Fibroblast of the conjunctiva (primary cell): ENCODE data around the gene SMIM22.

Experiments
- DNase-seq: peaks from one replicate; pipeline ENCODE4 v3.0.0-alpha.2; 2010; ENCODE audit warnings: low read depth

Gene SMIM22

DNA sequence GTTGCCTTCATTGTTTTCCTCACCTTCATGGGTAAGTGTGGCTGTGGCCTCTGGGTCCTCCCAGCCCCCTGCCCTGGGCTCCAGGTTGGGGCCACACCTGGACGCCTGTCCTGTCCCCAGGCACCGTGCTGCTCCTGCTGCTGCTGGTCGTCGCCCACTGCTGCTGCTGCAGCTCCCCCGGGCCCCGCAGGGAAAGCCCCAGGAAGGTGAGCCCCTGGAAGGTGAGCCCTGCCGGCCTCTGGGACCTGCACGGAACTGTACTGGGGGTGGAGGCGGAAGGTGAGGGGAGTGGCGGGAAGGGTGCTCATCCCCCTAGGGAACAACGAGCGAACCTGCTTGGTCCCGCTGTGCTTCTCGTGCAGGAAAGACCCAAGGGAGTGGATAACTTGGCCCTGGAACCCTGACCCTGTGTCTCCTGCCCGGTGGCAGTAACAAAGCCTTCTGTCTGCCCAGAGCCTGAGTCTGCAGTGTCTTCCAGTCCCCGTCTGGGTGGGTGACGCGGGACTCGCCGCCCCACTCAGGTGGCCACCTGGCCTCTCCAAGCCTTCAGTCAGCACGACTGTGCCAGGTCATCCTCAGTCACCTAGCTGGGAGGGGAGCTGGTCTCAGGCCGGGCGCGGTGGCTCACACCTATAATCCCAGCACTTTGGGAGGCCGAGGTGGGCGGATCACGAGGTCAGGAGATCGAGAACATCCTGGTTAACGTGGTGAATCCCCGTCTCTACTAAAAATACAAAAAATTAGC is 831 bp downstream of the SMIM22 start:
- DNase-seq: no peak

DNA sequence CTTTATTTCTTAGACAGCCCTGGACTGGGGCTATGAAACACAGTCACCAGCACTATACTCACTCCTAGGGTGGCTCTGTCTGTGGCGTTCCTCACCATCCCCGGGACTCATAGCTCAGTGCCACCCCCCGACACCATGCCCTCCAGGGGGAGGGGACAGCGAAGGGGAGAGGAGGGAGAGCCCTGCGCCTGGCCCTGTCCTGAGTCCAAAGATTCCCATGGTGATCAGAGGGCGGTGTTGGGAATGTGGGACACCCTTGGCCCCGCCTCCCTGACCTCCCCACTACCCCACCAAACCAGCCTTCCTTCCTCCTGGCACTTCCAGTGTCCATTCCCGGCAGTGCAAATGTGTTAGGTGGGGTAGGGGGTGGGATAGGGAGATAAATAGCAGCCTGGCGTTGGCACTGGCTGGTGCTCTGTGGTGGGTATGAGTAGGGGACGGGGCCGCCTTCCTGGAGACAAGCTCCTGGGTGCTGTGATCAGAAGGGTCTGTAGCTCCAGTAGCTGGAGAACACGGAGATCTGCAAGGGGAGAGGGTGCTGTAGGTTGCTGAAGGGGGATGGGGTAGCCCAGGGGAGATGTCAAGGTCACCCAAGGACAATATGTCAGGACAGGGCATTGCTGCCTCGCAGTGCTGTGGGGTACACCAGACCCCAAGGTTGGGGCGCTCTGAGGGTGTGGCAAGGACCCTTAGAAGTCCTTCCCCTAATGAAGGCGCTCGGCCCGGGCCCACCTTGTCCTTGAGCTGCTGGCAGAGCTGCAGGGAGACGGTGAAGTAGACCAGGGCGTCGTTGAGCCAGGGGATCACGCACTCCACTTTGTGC is 2.0 kb downstream of the SMIM22 start:
- no peak for DNase-seq

DNA sequence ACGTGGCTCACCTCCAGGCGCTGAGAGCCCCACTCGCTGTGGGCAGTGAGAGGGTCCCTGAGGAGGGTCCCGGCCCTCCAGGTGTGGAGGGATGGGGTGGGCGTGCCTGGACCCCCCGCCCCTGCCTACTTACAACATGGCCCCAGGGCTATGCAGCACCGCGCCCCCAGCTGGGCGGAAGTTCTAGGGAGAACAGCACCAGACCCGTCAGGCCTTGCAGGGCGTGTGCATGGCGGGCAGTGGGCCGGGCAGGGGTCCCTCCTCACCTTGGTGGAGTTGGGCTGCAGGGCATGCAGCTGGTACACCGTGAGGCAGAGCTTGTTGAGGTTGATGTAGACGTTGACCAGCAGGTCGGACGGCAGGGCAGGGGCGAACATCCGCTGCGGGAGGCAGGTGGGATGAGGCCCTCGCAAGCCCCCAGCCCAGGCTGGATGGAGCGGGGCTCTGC is 2.7 kb downstream of the SMIM22 start:
- no peak for DNase-seq

DNA sequence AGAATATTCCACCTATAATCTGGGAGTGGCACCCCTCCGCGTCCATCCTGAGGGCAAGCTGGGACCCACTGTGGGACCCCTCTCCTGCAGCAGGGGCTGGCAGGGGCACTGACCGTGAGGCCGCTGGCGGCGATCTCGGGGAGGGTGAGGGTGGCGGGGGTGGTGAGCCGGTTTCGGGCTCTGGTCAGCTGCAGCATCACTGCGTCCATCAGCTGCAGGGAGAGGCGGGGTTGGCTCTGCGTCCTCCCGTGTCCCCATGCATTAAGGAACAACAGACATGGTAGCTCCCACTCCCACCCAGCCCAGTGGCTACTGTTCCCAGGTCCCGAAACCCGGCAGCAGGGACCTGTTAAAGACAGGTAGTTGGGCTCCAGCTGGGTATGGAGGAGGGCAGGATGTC is 3.3 kb downstream of the SMIM22 start:
- DNase-seq: no peak

DNA sequence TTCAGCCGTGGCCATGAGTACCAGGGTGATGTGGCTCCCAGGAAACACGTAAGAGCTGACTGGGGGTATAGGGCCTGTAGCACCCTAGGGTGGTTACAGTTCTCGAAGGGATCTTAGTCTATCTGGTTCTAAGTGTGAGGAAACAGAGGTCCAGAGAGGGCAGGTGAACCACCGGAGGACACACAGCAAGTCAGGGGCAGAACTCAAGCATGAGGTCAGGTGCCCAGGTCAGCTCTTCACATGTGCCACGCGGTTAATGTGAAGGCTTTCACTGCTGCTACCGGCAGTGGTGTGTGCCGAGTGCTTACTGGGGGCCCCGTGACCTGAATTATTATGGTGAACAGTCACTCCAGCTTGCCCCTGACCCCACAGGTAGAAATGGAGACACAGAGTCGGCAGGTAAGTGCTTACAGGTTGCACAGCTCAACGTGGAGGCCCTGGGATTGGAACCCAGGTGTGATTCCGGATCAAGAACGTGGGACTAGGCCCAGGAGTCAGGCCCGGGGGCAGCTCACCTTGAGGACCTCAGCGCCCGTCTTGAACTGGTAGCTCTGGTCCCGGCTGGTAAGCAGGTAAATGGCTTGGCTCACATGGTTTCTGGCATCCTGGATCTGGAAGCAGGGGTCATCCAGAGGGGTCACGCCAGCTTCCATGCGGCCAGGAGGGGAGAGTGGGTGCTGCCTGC is 4.1 kb downstream of the SMIM22 start:
- no peak for DNase-seq

DNA sequence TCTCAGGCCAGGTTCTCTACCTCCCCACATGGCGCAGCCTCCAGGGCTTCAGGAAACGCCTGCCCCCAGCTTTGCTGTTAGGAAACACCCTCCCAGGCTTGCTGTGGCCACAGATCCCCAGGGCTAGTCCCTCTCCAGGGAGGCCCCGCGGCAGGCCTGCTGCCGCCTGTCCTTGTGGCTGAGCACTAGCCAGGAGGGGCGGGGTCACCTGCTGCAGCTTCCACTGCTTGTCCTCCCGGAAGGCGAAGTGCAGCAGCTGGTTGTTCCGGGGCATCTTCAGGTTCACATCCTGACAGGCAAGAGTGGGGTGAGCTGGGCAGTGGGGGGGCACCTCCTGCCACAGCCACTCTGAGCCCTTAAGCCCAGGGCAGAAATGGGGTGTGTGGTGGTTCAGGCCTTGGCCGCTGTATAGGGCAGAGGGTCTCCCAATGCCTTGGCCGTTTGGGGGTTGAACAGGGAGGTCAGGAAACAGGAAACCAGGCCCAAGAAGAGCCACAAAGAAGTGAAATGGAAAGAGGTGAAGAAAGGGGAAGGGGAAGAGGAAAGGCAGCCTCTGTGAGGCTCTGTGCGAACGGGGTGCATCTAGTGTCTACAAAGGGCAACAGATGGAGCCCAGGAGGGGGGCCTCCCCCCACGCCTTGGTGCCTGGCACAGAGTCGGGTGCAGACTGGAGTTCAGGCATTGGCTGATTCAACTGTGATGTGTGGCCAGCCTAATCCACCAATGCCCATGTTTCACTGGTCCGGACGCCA is 5.3 kb downstream of the SMIM22 start:
- no peak for DNase-seq

DNA sequence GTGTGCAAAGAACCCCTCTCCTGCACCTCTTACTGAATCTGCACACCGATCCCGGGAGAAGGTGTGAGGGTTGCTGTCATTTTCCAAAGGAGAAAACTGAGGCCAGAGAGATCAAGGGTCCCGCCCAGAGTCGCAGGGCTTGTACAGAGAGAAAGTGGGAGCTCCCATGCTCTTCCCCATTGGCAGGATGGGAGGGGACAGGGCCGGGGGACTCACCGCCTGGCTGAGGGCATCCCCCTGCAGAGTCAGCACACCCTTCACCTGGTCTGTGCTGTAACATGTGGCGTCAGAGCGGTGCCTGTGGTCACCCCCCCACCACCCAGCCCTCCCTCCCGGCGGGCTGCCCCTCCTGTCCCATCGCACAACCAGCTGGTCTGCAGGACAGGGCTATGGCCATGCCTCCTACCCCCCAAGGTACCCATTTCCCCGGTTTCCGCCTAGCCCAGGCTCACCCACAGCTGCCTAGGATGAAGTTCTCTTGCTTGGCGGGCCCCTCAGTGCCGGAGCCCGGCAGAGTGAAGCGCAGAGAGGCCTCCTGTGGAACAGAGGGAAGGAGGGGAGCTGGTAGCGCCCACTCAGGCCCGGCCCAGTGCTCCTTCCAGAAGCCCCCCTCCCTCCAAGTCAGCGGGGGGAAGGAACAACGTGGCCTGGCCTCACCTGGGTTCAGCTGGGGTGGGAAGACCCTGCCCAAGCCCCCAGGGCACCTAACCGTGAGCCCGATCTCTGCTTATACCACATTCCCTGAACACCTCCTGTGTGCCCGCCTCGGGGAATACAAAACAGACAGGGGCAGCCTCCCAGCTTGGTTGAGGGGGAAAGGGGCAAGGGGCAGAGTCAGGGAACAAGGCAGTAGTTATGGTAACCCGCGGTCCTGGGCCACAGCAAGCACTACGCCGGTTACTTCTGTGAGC is 6.1 kb downstream of the SMIM22 start:
- DNase-seq: no peak

DNA sequence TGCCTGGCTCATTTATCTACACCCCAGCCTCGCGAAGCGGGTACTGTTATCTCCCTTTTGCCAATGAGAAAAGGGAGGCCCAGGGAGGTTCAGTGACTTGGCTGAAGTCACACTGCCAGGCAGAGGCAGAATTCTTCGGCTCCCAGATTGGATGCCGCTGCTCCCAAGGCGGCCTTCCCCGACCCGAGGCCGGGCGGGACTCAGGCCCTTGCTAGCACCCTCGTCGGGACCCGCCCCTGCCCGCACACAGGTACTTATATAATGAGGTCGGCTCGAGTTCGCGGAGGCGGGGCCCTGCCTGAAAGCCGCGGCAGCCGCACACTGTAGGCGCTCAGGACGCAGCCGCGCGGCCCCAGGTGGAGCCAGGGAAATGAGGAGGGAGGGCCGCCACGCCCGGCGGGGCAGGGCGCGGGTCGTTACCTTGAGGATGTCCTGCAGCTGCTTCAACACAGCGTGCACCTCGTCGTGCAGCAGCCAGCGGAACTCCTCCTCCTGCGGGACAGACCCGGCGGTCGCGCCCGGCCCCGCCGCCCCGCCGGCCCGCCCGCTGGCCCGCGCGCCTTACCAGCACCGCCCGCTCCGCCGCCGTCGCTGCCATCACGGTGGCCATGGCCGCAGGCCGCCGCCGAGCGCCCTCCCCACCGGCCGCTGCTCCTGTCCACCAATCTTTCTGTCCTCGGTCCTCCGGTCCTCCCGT is 6.9 kb downstream of the SMIM22 start, which contains the start of gene ROGDI:
Gene ROGDI (minus strand): TSS at position 672 of the 697 bp plus-strand sequence. CDS start 62 bp downstream, at position 610.
- no peak for DNase-seq

DNA sequence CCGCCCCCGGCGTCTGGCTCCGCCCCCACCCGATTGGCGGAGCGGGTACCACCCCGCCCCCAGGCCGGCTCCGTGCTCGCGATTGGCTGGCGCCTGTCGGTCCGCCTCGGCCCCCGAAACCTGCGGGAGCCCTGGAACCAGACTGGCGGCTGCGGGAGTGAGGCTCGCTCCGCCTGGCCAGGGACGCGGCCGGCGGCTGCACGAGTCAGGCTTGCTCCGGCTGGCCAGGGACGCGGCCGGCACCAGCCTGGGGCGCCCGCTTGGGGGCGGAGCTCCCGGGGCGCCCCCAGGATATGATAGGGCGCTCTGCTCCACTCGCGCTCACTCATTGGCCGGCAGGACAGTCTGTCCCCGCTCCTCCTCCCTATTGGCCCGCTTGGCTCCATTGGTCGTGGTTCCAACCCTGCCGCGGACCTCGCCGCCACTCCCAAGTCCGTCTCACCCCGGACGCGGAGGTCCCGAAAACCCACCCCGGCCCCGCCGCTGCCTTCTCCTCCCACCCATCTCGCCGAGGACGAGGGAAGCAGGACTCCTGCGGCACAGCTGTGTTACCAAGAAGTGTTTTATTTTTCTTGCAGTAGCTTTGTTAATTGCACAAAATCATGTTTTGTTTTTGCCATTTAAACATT is 7.6 kb downstream of the SMIM22 start:
- DNase-seq: peak; percentile 79

DNA sequence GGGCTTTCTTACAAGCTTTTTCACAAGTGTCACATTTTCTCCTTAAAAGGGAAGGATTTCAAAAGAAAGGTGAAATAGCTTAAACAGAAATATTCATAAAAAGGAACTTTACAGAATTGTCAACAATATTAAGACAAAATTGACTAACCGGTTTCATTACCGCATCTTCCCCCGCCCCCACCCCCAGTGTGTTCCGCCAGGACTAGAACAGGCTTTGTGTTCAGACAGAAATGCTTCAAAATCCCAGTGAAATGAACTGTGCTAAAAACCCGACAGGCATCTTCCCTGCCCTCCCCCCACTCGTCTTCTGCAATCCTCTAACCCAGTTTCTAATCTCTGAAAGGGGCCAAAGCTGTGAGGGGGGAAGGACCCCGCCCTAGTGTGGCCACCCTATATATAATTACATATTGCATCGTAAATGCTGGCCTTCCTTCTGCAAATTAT is 8.3 kb downstream of the SMIM22 start:
- DNase-seq: no peak

DNA sequence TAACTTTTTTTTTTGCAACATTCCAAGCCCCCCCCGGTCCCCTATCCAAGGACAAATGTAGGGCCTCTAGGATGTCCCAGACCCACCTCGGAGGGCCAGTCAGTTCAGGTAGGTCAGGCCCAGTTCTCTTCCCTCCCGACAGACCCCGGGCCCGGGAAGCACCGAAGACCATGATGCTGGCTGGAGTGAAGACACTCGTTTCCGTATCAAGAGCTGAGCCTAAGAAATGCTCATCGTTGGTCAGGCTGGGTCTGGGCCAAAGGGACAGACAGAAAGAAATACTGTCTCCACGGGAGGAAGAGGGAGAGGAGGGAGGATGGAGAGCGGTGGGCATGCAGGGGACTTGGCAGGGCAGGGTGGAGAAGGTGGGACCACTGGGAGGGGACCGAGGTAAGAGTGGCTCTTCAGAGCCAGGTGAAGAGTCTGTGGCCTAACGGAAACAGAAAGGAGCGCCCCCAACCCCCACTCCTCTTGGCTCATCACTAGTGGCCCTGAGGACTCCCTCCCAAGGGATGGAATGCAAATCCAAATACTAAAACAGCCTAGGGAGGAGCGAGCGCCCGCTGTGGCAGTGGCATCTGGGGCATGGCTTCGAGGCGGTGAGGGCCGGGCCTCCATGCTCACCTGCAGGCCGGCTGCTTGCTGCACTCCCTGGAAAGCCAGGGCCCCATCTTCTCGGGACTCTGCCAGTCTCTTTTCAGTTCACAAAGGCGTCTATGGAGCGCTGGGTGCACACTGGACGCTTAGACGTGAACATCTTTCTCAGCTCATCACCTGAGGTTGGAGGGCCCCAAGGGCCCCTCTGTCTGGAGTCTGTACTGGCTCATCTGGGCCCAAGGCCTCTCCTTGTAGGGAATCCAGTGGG is 9.0 kb downstream of the SMIM22 start:
- DNase-seq: no peak

DNA sequence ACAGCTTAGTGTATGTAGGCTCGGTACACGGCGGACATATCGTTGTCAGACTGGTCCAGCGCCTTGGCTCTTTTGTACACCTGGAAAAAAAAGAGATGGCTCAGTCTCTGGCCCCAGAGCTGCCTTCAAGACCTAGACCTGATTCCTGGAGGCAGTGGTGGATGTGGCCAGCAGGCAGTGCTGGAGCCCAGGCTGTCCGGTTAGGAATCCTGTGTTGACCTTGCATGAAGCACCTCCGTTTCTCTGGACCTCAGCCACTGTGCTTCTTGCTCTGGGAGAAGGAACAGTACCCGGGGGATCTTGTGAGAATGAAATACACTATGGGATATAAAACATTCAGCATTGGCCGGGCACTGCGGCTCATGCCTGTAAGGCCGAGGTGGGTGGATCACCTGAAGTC is 10.1 kb downstream of the SMIM22 start:
- DNase-seq: no peak

DNA sequence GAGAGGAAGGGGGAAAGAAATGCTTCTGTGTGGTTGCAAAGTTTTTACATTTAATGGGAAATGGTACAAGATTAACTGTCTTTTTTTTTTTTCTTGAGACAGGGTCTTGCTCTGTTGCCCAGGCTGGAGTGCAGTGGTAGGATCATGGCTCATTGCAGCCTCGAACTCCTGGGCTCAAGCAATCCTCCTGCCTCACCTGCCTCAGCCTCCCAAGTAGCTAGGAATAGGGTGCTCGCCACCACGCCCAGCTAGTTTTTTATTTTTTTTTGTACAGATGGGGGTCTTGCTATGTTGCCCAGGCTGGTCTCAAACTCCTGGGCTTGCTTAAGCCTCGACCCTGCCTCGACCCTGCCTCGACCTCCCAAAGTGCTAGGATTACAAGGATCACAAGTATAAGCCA is 11.1 kb downstream of the SMIM22 start:
- no peak for DNase-seq

DNA sequence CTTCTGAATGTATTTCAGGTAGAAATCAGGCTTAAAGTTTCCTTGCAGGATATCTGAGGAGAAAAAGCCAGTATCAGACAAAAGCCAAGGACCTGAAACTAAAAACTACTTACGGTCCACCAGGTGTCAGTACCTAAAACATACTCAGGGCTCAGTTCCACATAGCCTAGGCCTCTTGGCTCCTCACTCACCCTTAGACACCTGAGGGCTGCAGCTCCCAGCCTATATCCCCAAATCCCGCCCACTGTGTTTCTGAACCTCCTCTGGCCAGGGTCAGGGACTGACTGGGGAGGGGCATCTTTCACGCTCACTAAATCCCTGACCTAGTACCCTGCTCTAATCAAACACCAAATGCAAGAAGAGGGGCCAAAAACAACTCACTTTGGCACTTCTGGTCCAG is 16.1 kb downstream of the SMIM22 start:
- no peak for DNase-seq

DNA sequence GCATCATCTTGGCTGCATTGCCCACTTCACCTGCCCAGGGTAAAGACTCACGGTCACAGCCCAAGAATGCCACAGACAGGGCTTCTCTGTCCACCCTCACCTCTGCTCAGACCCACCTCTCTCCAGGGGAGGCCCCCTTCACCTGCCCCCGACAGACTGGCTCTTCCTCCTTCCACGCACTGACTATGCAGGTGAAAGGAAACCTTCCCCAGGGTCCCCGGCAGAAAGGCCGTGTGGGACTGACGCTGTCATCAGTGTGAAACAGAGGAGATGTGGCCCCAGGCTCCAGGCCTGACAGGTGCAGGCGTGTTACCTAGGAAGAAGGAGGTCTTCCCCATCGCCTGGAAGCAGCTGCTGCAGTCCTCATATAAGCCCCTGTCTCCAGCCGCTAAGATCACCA is 16.6 kb downstream of the SMIM22 start:
- DNase-seq: no peak

DNA sequence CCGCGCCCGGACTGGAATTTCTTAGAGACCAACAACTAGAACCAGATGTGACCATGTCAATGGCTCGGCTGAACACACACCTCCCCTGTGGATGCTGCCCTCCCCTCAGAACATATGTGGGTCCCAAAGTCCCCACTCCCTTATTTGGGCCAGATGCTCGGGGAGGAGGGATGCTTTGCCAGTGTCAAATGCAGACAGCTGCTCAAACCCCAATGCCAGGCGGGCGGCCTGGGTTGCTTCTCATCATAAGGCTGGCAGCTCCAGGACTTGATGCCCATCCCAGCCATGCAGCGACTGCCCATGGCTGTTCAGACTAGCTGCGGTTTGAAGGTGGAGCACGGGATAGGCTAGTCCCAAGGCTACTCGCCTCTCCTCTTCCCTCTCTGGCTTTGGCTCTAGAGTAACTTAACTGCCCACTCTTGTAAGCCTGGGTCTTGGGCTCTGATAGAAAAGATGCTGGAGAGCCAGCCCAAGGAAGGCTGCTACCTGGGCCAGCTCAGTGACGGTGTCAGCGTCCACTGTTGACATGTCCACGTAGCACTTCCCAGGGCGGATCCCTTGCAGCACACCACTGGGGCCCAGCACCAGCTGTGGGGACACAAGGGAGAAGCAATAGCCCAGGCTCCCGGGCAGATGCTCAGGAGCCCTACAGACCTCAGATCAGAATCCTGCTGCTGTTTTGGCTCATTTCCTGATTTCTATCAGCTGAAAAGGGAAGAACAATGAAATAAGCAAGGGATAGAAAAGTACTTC is 18.3 kb downstream of the SMIM22 start:
- no peak for DNase-seq

DNA sequence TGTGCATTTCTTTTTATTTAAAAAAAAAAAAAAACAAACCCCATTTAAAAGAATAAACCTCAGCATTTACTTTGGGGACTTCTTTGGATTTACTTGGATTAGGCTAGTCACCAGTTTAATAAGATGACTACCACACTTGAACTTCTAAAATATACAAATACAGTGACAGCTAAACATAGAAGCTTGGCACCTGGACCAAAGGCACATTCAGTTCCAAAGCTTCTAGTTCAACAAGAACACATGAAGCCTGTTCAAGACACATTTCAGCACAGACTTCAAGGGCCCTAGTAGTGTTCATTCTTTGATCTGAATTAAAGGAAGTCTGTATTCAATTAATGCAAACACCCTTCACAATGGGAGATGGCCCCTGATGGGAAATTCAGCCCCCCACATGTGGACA is 18.9 kb downstream of the SMIM22 start:
- DNase-seq: no peak

DNA sequence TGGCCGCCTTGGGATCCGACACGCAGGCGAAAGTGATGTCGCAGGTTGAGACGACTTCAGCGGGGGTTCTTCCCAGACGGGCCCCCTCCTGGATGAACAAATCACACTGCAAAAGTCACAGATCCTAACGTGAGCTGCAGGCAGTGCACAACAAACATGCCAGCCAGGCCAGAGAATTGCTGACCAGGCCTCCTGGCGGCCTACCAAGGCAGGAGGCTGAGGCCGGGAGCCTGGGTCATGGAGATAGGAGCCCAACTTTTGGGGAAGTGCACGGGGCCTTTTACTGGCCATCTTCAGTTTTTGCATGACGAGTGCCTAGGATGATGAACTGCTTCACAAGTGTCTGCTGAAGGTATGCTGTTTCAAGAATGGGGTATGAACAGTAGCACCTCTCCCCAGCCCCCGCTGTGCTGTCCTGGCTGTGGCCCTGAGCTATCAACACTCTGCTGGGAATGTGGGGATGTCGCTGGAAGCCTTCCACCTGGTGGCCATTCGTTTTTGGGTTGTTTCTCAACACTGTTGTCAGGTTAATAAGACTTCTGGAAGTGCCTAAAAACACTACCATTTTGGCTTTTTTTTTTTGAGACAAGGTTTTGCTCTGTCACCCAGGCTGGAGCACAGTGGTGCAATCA is 19.5 kb downstream of the SMIM22 start:
- DNase-seq: no peak
